Stimulated activated CD4-positive, alpha-beta T cell treated with anti-CD3 and anti-CD28 coated beads, Interleukin-2, amount 100 ng/mL, for 48 hours (primary cell): ENCODE measurements around the gene CARD11.
A peak's percentile ranks its signal among the peaks of the same experiment; 100 is the strongest.

Experiments used
- DNase-seq, 2 donors: peaks; one replicate each; pipeline ENCODE4 v3.0.0-alpha.2; 2020

The CARD11 gene

DNA sequence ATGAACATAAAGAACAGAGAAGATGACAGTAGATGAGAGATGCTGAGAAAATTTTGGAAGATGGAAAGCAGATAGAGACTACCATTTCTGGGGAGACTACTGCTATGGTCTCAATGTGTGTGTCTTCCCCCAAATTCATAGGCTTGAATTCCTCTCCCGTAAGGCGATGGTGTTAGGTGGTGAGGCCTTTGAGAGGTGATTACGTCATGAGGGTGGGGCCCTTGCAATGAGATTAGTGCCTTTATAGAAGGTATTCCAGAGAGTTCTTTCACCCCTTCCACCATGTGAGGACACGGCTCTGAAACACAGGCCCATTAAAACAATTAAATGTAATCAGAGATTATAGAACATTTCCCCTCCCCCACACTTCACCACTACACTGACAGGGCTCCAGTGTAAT is 23.9 kb downstream of the CARD11 start:
- no peak for DNase-seq

DNA sequence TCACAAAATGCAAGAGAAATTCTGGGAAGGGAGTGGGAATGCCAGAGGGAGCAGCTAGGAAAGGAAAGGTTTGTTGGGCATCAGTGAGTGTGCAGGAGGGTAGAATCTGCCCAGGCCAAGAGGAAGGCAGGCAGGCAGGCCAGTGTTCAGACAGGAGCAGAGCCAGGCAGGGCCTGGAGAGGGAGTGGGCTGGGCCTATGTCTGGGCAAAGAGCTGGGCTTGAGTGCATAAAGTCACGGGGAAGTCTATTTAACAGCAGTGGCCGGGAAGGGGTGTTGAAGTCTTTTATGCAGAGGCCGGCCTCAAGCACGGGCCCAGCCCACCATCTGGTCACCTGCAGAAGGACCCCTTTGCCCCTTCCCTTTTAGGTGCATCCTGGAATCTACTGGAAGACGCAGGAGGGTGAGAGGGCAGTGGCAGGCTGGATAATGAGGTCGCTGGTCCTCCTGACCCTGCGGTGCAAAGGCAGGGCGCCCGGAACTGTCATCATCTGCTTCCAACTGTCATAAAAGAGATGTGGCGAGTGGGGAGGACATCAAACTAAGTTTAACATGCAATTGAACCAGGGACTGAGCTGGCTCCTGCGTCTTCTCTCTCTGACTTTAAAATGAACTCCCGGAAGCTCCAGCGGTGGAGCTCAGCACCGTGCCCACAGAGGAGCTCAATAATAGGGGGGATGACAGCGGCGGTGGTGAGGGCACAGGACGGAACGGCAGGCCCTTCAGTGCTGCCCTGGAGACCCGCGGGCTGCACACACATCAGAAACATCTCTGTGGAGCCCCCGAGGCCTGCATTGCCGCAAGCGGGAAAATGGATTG is 29.5 kb downstream of the CARD11 start:
- DNase-seq = no peak

DNA sequence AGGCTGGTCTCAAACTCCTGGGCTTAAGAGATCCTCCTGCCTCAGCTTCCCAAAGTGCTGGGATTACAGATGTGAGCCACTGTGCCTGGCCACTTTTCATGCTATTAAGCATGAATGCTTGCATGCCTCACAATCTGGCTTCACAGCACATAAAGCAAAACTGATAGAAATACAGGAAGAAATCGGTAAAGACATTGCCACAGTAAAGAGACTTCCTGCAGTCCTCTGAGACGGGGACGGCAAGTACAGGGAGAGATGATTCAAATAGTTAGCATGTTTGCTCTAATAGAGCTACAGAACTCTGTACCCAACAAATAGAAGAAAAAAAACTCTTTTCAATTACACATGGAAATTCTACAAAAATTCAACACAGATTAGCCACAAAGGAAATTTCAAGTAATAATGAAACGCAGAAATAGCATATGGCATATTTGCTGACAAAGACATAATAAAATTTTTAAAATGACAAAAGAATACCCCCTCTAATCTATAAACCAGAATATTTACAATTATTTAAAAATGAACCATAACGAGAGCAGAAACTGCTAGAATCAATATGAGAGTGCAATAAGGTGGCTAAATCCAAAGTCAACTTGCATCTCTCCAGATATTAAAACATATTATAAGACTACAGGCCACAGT is 32.3 kb downstream of the CARD11 start:
- DNase-seq = no peak

DNA sequence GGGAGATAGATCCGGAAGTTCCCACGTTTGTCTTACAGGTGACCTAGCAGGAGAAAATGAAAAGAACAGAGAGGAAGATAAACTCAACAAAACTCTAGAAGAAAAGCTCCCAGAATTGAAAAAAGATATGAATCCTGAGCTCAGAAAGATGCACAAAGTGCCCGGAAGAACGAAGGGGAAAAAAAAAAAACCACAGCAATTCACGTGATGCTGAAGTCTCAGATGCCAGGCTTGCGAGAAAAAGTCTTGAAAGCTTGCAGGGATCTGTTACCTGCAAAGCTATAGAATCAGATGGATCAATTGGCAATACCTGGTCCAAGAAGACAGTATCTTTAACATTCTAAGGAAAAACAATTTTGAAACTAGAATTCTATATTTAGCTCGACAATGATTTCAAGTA is 33.5 kb downstream of the CARD11 start:
- DNase-seq = no peak

DNA sequence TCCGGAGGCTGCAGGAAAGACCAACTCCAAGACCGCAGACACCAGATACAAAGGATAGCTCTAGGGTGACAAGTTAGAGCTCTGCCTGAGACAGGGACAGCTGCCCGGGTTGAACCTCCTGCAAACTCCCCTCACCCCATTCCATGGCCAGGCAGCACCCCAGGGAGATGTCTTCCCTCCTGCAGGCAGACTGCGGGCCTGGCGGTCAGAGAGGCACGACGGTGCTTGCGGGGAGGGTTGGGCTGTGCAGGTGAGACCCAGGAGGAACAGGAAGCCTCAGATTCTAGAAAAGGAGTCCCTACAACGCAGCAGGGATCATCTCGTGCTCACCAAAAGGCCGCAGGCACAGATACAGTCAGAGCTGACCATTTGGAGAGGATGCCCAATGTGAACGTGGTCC is 34.6 kb downstream of the CARD11 start:
- no peak for DNase-seq

DNA sequence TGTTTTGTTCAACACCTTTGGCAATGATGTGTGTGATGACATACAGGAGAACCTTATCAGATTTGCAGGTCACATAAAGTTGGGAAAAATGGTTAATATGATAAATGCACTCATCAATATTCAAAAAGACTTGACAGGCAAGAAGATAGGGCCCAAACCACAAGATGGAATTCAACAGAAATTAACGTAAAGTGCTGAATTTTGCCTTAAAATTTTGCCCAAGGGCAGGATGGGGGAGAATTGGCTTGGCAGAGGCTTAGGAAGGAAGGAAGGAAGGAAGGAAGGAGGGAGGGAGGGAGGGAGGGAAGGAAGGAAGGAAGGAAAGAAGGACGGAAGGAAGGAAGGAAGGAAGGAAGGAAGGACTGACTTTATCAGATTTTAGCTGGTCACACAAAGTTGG is 35.3 kb downstream of the CARD11 start:
- no peak for DNase-seq

DNA sequence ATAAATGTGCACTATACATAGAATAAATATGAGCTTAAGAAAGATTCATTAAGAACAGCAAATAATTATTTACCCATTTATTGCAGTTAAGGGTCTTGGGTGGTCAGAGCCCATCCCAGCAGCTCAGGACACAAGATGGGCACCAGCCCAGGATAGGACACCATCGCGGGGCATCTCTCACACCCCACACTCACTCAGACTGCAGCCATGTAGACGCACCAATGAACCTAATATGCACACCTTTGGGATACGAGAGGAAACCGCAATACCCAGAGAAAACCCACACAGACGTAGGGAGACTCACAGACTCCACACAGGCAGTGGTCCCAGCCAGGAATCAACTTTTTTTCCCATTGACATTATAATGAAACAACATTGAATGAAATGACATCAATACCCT is 36.0 kb downstream of the CARD11 start:
- no peak for DNase-seq

DNA sequence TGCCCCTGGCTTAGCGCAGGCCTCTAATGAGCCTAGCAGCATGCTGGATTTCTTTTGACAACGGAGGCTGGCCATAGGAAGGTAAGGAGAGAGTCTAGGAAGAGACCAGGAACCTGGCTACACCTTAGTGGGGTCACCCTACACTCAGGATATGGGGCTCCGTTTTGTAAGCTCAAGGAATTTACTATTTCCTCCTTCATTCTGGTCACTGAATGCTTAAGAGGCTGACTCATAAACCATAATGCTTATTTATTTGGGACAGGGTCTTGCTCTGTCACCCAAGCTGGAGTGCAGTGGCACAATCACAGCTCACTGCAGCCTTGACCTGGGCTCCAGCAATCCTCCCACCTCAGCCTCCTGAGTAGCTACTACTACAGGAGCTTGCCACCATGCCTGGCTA is 38.4 kb downstream of the CARD11 start:
- no peak for DNase-seq

DNA sequence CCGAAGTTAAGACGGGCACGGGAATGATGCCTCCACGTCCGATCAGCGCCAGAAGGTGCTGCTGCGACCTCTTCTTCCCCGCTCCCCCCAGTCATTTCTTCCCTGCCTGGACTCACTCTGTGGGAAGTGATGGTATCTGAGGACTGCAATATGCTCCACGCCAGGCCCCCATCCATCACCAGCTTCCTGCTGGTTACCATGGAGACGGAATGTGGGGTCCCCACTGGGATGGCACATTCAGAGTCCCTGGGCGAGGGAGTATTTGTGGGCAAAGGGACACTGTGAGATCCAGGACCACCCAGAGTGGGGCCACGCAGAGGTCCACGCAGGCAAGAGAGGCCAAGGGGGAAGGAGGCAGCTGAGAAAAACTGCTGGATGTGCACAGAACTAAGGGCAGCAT is 39.7 kb downstream of the CARD11 start:
- no peak for DNase-seq

DNA sequence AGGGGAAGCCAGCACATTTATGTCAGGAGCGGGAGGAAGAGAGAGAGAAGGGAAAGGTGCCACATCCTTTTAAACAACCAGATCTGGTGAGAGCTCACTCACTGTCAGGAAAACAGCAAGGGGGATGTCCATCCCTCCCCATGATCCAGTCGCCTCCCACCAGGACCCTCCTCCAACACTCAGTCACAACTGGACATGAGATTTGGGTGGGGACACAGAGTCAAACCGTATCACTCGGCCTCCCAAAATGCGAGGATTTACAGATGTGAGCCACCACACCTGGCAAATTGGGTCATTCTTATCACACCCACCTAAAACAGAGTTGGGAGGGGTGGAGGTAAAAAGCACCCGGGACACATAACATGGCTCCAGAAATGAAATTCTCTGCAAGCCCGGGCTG is 41.0 kb downstream of the CARD11 start:
- DNase-seq = no peak

DNA sequence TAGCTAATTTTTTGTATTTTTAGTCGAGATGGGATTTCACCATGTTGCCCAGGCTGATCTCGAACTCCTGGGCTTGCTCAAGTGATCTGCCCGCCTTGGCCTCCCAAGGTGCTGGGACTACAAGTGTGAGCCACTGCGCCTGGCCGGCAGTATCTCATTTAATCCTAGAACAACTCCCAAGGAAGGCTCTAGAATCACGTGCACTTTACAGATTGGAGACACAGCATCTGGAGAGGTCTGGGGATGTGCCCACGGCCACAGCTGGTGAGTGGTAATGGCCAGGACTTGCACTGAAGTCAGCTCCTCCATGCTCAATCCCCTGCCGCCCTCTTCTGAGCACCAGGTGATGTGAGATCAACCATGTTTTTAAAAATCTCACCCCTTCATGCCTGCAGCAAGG is 43.1 kb downstream of the CARD11 start:
- DNase-seq = no peak

DNA sequence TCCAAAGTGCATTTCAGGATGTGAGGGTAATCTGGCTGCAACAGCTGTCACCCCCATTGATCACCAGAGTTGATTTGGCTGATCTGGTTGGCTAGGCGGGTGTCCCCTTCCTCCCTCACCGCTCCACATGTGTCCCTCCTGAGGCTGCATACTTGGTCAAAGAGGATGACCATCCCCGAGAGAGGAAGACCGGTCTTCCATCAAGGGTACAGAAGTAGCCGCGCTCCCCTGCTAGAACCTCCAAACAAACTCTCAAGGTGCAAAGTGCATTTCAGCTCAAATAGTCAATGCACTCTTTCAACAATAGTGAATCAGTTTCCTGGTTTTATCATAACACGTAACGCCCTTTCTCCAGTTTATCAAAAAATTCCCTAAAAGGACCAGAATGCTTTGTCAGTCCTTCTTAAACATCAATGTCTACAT is 44.6 kb downstream of the CARD11 start:
- no peak for DNase-seq

DNA sequence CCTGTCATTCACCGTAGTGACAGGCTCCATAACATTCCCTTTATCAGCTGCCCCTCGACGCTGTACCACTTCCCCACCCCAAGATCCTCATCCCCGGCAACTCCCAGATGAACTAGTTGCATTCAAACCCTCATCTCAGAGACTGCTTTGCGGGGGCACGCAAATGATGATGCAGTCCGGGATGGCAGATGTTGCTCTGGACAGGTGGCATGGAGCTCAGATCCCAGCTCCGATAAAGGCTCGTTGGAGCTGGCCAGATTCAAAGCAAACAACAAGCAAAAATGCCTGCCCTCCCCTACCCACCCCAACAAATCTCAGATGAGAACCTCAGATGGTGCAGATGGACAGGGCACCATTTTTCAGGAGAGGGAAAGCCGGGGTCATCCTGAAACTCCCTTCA is 46.7 kb downstream of the CARD11 start:
- DNase-seq = no peak

DNA sequence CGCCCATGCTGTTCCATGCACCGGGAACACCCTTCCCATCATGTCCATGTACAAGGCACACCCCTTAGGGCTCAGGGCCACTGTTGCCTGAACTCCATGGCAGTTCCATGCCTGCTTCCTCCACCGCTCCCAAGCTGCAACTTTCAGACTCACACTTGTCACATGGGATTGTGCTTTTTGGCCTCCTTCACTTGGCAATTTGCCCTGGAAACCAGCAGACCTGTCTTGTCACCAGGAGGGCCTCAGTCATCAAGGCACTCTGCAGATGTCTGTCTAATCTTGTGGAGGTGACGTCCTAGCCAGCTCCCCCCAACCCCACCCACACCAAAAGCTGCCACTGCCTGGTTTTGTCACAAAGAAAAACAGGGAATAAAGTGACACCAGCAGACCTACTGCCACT is 47.5 kb downstream of the CARD11 start:
- no peak for DNase-seq

DNA sequence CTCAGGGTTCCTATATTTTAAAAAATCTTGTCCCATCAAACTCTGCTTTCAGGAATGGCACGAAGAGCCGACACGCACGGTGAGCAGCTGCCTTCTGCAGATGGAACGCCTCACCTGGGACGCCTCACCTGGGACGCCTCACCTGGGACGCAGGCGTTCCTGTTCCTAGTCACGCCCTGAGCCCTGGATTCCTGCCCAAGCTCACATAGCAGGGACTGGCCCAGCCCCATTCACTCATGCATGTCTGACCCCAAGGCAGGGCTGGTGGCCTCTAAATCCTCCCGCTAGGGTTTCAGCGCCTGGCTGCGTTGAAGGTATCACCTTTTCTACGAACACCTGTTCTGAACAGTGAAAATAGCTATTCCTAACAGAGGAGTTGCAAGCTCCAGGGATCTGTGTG is 49.8 kb downstream of the CARD11 start:
- no peak for DNase-seq

DNA sequence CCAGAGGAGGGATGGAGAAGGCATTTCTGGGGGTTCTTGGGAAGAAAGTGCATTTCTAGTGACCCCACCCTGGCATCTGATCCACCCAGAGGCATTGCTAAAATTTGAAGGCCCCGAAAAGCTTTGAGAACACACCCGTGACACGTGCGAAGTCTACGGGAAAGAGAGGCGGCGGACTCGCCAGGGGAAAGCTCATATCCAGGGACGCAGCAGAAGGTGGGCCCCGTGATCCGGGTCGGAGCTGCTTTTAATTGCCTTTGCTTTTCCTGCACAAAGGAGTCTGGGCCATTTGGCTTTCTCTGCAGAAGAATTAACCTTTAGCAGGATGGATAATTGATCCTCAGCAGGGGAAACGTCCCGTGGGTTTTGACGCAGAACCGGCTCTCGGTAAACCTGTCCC is 50.3 kb downstream of the CARD11 start:
- no peak for DNase-seq

DNA sequence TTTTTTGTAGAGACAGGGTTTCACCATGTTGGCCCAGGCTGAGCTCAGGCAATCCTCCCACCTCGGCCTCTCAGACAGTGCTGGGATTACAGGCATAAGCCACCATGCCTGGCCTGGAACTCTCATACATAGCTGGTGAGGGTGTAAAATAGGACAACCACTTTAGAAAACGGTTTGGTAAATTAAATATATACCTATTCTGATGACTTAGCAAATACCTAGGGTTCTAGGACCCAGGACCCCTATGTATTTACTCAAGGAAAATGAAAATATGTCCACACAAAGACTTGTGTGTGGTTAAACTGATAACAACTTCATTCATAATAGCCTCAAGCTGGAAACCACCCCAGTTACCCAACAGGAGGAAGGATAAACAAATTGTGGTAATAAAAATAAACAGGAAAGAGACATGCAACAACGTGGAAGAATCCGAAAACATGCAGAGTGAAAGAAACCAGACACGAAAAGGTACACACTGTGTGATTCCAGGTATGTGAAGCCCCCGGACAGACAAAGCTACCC is 52.7 kb downstream of the CARD11 start:
- no peak for DNase-seq

DNA sequence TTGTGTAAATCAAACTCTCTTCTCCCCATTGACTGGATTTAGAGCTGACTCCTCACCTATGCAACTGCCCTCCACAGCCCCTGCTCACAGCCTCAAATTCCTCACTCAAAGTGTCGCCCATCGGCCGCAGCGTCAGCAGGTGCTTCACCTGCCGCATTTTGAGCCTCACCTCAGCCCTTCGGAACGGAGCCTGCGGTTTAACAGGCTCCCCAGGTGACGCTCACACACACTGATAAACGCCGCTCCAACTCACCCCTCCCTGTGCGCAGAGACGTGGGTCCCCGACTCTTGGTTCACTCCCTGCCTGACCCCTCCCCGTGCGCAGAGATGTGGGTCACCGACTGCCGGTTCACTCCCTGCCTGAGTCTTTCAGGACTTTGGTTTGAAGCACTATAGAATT is 57.1 kb downstream of the CARD11 start:
- no peak for DNase-seq

DNA sequence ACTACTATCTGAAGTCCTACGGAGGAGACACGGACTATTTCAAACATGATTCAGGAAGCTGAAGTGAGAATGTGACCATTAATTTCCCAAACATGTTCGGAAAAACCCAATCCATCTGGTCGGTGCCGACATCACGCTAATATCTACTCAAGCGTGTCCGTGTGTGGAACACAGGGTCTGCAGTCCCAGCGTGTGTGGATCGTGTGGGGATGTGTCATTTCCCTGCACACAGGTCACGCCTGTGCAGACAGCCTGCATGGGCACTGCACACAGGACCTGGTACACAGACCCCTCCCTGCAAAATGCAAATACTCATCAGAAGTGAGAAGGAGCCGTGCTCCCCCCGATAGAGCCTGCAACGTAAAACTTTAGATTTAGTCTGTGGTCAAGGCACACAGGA is 57.8 kb downstream of the CARD11 start:
- no peak for DNase-seq

DNA sequence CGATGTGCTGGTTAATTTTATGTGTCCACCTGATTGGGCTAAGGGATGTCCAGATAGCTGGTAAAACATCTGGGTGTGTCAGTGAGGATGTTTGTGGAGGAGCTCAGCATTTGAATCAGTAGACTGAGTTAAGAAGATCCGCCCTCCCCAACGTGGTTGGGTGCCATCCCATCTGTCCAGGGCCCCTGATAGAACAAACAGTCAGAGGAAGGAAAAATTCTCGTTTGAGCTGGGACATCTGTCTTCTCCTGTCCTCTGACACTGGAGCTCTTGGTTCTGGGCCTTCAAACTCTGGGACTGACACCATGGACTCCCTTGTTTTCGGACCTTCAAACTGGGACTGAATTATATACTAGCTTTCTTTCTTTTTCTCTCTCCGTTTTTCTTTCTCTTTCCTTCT is 59.6 kb downstream of the CARD11 start:
- DNase-seq = no peak

DNA sequence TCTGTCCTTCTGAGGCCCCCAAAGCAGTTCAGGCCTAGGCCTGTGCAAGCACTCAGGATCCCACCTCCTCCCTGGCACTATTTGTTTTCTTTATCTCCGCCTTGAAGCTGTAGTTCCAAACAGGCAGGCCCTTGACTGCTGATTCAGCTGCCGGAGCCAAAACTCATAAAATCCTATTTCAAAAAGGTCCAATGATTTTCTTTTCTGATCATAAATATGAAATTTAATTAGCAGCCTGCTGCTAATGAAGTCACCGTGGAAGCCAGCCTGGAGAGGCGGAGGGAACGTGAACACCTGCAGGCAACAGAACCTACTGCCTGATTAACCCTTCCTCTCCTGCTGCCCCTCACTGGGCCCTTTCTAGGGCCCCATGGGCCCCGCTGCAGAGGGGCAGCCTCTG is 60.1 kb downstream of the CARD11 start:
- DNase-seq = no peak

DNA sequence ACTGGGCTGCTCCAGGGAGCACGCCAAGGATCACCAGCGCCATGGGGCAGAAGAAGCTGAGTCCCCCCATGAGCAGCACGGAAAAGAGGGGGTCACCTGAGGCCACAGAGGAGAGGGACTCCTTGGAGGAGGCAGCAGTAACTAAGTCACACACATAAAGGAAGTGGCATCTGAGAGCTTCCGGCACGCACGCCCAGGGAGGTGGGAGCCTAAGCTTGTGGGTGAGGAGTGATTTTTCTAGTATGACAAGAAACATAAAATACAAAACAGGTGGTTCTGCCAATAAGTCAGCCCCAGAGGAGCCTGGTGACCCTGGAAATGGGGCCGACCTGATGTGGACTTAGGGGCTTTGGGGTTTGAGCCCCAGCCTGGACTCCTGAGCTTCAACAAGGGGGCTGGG is 60.8 kb downstream of the CARD11 start:
- peak; percentile 24 to 25 for DNase-seq

DNA sequence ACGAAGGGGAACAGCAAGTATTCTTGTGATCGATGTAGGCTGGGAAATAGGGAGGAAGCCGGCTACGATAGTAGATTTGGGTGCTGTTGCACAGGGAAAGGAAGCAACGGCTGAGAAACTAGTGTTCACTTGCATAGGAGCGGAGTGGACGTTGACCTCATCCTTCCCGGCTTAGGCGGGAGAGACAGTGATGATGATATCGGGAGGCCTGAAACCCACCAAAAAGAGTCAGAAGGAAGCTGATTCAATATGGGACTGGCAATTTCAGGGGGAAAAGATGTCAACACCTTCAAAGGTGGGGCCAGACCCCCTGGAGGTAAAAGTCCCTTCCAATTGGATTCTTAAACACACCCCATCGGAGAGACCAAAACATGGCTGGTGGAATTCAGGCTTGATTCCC is 61.3 kb downstream of the CARD11 start:
- DNase-seq = no peak

DNA sequence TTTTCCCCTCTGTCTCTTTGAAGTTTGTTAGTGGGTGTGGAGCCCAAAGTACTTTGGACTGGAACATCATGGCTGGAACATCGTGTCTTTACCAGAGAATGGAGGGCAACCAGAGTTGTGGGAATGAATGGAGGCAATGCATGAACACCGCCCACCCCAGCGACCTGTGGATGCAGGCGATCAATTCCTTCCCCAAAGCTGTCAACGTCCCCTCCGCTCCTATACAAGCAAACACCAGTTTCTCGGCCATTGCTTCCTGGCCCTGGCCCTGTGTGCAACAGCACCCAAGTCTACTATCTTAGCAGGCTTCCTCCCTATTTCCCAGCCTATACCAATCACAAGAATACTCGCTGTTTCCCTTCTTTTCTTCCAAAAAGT is 62.6 kb downstream of the CARD11 start:
- DNase-seq = no peak
